Psoas muscle (tissue), 8 donors: Measurements from ENCODE around the gene EFEMP2. TPM values are rescaled to one million over a fixed set of nuclear protein-coding genes. Genes with fewer than 3 reads are reported as not detected.

Experiments
- ATAC-seq, 4 donors: fragments of 200-7000 bp; cut with Tn5 transposase; one replicate each; pipeline ENCODE4 v1.9.1; 2020; ENCODE audit warnings: moderate library complexity in 3 of 4, mild to moderate bottlenecking in 2 of 4
- DNase-seq, 2 donors: peaks; one replicate each; pipeline ENCODE4 v3.0.0-alpha.2; 2020
- H3K27ac ChIP-seq: fragments of 200-600 bp; one replicate; pipeline ENCODE4 v1.8.0; 2022
- H3K27me3 ChIP-seq, 3 donors: fragments of 200-600 bp in 1 of 3; one replicate each; pipeline versions ENCODE4 v1.6.1 to v1.8.0; 2013 to 2022; ENCODE audit warnings: low read length in 2 of 3, mild to moderate bottlenecking in 2 of 3, moderate library complexity in 1 of 3; ENCODE audit not compliant: insufficient read depth in 3 of 3
- H3K36me3 ChIP-seq, 2 donors: fragments of 200-600 bp in 1 of 2; one replicate each; pipeline versions ENCODE4 v1.6.1 to v1.8.0; 2013 to 2022; ENCODE audit warnings: low read depth in 1 of 2, mild to moderate bottlenecking in 1 of 2, moderate library complexity in 1 of 2; ENCODE audit not compliant: insufficient read depth in 1 of 2
- H3K4me1 ChIP-seq: fragments of 200-600 bp; one replicate; pipeline ENCODE4 v1.8.0; 2022
- H3K4me3 ChIP-seq: fragments of 200-600 bp; one replicate; pipeline ENCODE4 v1.8.0; 2022; ENCODE audit warnings: mild to moderate bottlenecking
- H3K9me3 ChIP-seq: fragments of 200-600 bp; one replicate; pipeline ENCODE4 v1.8.0; 2022
- CTCF ChIP-seq: fragments of 200-600 bp; IDR thresholded peaks from one replicate; pipeline ENCODE4 v1.8.0; 2022; ENCODE audit warnings: antibody characterized with exemption
- WGBS, 3 donors: extraction: QIAGEN DNeasy Blood & Tissue Kit; methylation state at CpG; one replicate each; pipeline versions ENCODE4 v1.1.6 to v1.1.7; 2013; 5-methylcytosine and 5-hydroxymethylcytosine counted together
- intact Hi-C, 2 donors: fragments of 100-400 bp; cut with DNase I; formaldehyde crosslinking; loops; one replicate each; pipeline versions ENCODE4 v1.11.0 to v1.14.2; 2022
- polyA plus RNA-seq, 3 donors: library from polyadenylated mRNA; stranded (reverse); fragments of 200-250 nt; gene quantifications; one replicate each; pipeline ENCODE4 v1.2.3, GENCODE V29; 2013
- total RNA-seq, 4 donors: library from RNA; stranded (reverse); fragmentation: NEBNext Ultra II Directional in 2 of 4; extraction: Animal tissue kit (Norgen Biotek cat#: 25700) in 2 of 4; gene quantifications; one replicate each; pipeline versions ENCODE4 v1.2.1 to v1.2.4, GENCODE V29; 2021 to 2023
- donor health status: healthy with polysubstance abuse.
- donor health status: DM: no; HTN: no; CAD: no; lungs with moderate emphysema.
- donor health status: Bipolar disorder and iron deficiency.
- donor health status: healthy.
- donor health status: DM: yes; HTN: yes; CAD: no.
- donor health status: DM: no; HTN: no; CAD: no.
- donor health status: DM: no; HTN: no; CAD: no.
- donor health status: DM: yes; HTN: yes; CAD: no.

EFEMP2 gene
- total and polyA plus RNA-seq, 7 donors: 14.8 to 46.6 (median 20.8) TPM

DNA sequence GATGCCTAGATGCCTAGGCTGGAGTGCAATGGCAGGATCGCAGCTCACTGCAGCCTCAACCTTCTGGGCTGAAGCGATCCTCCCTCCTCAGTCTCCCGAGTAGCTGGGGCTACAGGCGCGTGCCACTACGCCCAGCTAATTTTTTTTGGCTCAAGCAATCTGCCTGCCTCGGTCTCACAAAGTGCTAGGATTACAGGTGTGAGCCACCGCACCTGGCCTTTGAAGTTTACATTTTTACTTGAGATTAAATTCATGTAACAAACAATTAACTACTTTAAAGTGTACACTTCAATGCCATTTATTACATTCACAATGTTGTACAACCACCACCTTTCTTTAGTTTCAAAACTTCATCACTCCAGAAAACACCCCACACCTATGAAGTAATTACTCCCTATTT is 31.1 kb upstream of the EFEMP2 start:
- WGBS, 3 donors: 73 to 80% (median 77%) methylated on average over 8 of the region's 8 CpGs
- Histone ChIP-seq H3K4me3 (no peak overlapping the region), H3K27ac (no peak overlapping the region), H3K4me1 (no peaks in the 10 kb centered on the region), H3K36me3 (no peaks in the 10 kb centered on the region), H3K27me3 (peaks cover 0 to 8% (median 6%) of the 10 kb centered on the region in 3 donors), H3K9me3 (no peaks in the 10 kb centered on the region)
- intact Hi-C loops: no loop called here
- ATAC-seq (no peak), DNase-seq (no peak)
- no peak for TF ChIP-seq CTCF

DNA sequence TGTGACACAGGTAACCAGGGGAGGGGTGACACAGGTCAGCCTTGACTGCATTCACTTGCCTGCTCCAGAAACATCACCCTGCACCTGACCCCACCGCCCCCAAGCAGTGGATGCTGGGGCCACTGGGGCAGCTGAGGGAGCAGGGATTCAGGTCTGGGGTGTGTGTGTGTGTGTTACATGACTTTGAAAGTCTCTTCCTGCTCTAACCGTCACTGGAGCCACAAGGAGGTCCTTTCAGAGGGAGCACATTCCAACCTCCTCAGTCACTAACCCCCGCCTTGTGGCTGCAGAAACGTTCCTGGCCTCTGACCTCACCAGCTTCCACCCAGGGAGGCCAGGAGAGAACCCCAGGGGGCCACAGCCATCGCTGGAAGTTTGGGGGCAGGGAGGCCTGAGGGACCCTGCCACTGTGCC is 30.5 kb upstream of the EFEMP2 start:
- DNase-seq (no peak), ATAC-seq (no peak)
- peaks cover 0 to 8% (median 6%) of the 10 kb centered on the region in 3 donors for H3K27me3 ChIP-seq
- intact Hi-C loops: no loop called here
- H3K36me3 ChIP-seq: no peaks in the 10 kb centered on the region
- TF ChIP-seq CTCF: no peak
- WGBS, 3 donors: 28 to 34% (median 29%) methylated on average over 5 of the region's 5 CpGs
- no peak overlapping the region for H3K4me3 ChIP-seq
- no peaks in the 10 kb centered on the region for H3K9me3 ChIP-seq
- no peak overlapping the region for H3K27ac ChIP-seq
- H3K4me1 ChIP-seq: no peaks in the 10 kb centered on the region

DNA sequence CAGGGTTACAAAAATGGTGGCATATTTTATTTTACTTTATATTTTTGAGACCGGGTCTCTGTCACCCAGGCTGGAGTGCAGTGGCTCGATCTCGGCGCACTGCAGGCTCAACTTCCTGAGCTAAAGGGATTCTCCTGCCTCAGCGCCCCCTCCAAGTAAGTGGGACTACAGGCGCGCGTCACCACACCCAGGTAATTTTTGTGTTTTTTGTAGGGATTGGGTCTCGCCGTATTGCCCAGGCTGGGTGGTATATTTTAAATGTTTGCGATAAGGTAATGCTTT is 28.2 kb upstream of the EFEMP2 start:
- DNase-seq (no peak), ATAC-seq (no peak)
- Histone ChIP-seq H3K27me3 (peaks cover 0 to 8% (median 6%) of the 10 kb centered on the region in 3 donors), H3K4me3 (peak overlapping the region; percentile 82), H3K4me1 (no peaks in the 10 kb centered on the region), H3K36me3 (peaks cover 0 to 3% of the 10 kb centered on the region in 2 donors), H3K9me3 (no peaks in the 10 kb centered on the region), H3K27ac (peak overlapping the region; percentile 36)
- TF ChIP-seq CTCF: no peak
- WGBS, 3 donors: 75 to 80% (median 77%) methylated on average over 11 of the region's 11 CpGs
- intact Hi-C loops: no loop called here

- Histone ChIP-seq H3K4me3 (peak within 1 kb of the TSS; percentile 82), H3K9me3 (no peaks in the 10 kb centered on the region), H3K4me1 (no peaks in the 10 kb centered on the region), H3K27ac (peak within 1 kb of the TSS; percentile 50), H3K27me3 (peaks cover 0 to 8% (median 6%) of the 10 kb centered on the region in 3 donors), H3K36me3 (peaks cover 0 to 3% of the 10 kb centered on the region in 2 donors)
- TF ChIP-seq CTCF: no peak
- intact Hi-C loops: no loop called here
- WGBS, 3 donors: 2% methylated on average over 66 to 80 of the region's 80 CpGs
- DNase-seq (peak; percentile 92 to 93), ATAC-seq (peak; percentile 85 to 93 (median 89))
Measured at GRCh38 chr11:65900125-65900898, 27.7 kb upstream of the EFEMP2 start, which contains the start of gene FOSL1. Gene FOSL1, minus strand, starts transcription at chr11:65900388. Its CDS starts 49 bp downstream, at chr11:65900339.
